ENCODE measurements around the gene NOTCH3. TPM values are rescaled to one million over a fixed set of nuclear protein-coding genes. Genes with fewer than 3 reads are reported as not detected.

The NOTCH3 gene
- total and polyA plus RNA-seq, 2 of the 8 experiments (the other 6 are each of a cell fraction or from before 2014, with no cell fraction given), result 37.5 to 107 TPM

DNA sequence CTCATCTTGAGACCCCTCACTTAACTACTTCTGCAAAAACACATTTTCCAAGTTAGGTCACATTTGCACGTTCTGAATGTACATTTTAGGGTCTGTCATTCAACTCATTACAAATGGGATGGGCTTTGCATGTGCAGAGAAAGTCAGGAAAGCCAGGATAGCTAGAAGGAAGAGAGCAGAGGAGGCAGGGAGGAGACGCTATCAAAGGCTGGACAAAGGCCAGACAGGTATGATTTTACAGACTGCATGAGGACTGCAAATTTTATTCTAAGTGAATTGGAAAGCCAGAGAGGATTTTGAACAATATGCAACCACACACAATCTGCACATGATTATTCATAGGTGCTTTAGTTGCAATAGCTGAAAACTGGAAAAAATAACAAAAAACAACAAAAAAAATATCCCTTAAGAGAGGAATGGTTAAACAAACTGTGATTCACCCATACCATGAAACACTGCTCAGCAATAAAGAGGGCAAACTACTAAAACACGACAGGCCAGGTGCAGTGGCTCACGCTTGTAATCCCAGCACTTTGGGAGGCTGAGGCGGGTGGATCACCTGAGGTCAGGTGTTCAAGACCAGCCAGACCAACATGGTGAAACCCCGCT is 72.5 kb downstream of the NOTCH3 start (continued):
- TF ChIP-seq, protein P1, sequence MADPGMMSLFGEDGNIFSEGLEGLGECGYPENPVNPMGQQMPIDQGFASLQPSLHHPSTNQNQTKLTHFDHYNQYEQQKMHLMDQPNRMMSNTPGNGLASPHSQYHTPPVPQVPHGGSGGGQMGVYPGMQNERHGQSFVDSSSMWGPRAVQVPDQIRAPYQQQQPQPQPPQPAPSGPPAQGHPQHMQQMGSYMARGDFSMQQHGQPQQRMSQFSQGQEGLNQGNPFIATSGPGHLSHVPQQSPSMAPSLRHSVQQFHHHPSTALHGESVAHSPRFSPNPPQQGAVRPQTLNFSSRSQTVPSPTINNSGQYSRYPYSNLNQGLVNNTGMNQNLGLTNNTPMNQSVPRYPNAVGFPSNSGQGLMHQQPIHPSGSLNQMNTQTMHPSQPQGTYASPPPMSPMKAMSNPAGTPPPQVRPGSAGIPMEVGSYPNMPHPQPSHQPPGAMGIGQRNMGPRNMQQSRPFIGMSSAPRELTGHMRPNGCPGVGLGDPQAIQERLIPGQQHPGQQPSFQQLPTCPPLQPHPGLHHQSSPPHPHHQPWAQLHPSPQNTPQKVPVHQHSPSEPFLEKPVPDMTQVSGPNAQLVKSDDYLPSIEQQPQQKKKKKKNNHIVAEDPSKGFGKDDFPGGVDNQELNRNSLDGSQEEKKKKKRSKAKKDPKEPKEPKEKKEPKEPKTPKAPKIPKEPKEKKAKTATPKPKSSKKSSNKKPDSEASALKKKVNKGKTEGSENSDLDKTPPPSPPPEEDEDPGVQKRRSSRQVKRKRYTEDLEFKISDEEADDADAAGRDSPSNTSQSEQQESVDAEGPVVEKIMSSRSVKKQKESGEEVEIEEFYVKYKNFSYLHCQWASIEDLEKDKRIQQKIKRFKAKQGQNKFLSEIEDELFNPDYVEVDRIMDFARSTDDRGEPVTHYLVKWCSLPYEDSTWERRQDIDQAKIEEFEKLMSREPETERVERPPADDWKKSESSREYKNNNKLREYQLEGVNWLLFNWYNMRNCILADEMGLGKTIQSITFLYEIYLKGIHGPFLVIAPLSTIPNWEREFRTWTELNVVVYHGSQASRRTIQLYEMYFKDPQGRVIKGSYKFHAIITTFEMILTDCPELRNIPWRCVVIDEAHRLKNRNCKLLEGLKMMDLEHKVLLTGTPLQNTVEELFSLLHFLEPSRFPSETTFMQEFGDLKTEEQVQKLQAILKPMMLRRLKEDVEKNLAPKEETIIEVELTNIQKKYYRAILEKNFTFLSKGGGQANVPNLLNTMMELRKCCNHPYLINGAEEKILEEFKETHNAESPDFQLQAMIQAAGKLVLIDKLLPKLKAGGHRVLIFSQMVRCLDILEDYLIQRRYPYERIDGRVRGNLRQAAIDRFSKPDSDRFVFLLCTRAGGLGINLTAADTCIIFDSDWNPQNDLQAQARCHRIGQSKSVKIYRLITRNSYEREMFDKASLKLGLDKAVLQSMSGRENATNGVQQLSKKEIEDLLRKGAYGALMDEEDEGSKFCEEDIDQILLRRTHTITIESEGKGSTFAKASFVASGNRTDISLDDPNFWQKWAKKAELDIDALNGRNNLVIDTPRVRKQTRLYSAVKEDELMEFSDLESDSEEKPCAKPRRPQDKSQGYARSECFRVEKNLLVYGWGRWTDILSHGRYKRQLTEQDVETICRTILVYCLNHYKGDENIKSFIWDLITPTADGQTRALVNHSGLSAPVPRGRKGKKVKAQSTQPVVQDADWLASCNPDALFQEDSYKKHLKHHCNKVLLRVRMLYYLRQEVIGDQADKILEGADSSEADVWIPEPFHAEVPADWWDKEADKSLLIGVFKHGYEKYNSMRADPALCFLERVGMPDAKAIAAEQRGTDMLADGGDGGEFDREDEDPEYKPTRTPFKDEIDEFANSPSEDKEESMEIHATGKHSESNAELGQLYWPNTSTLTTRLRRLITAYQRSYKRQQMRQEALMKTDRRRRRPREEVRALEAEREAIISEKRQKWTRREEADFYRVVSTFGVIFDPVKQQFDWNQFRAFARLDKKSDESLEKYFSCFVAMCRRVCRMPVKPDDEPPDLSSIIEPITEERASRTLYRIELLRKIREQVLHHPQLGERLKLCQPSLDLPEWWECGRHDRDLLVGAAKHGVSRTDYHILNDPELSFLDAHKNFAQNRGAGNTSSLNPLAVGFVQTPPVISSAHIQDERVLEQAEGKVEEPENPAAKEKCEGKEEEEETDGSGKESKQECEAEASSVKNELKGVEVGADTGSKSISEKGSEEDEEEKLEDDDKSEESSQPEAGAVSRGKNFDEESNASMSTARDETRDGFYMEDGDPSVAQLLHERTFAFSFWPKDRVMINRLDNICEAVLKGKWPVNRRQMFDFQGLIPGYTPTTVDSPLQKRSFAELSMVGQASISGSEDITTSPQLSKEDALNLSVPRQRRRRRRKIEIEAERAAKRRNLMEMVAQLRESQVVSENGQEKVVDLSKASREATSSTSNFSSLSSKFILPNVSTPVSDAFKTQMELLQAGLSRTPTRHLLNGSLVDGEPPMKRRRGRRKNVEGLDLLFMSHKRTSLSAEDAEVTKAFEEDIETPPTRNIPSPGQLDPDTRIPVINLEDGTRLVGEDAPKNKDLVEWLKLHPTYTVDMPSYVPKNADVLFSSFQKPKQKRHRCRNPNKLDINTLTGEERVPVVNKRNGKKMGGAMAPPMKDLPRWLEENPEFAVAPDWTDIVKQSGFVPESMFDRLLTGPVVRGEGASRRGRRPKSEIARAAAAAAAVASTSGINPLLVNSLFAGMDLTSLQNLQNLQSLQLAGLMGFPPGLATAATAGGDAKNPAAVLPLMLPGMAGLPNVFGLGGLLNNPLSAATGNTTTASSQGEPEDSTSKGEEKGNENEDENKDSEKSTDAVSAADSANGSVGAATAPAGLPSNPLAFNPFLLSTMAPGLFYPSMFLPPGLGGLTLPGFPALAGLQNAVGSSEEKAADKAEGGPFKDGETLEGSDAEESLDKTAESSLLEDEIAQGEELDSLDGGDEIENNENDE (IDR thresholded peaks at IDR 0.05; ENCODE audit: insufficient replicate concordance, low read length), result no peak
- TF ChIP-seq SP1 (IDR thresholded peaks at IDR 0.05; ENCODE audit: low read depth, low read length), result no peak
- TF ChIP-seq, protein P2, sequence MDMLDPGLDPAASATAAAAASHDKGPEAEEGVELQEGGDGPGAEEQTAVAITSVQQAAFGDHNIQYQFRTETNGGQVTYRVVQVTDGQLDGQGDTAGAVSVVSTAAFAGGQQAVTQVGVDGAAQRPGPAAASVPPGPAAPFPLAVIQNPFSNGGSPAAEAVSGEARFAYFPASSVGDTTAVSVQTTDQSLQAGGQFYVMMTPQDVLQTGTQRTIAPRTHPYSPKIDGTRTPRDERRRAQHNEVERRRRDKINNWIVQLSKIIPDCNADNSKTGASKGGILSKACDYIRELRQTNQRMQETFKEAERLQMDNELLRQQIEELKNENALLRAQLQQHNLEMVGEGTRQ (IDR thresholded peaks at IDR 0.05; ENCODE audit: low read length), result no peak
- no peak for TF ChIP-seq POLR2AphosphoS5 (IDR thresholded peaks at IDR 0.05; ENCODE audit: low read depth, low read length)
- no peak for TF ChIP-seq SP2 (IDR thresholded peaks at IDR 0.05; ENCODE audit: low read length)
- TF ChIP-seq, protein P3, sequence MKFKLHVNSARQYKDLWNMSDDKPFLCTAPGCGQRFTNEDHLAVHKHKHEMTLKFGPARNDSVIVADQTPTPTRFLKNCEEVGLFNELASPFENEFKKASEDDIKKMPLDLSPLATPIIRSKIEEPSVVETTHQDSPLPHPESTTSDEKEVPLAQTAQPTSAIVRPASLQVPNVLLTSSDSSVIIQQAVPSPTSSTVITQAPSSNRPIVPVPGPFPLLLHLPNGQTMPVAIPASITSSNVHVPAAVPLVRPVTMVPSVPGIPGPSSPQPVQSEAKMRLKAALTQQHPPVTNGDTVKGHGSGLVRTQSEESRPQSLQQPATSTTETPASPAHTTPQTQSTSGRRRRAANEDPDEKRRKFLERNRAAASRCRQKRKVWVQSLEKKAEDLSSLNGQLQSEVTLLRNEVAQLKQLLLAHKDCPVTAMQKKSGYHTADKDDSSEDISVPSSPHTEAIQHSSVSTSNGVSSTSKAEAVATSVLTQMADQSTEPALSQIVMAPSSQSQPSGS (IDR thresholded peaks at IDR 0.05; ENCODE audit: low read length), result no peak
- no peak for TF ChIP-seq CBX5 (IDR thresholded peaks at IDR 0.05; ENCODE audit: low read depth, low read length)
- no peak for TF ChIP-seq TEAD4 (IDR thresholded peaks at IDR 0.05; ENCODE audit: low read depth, low read length)
- no peak for TF ChIP-seq SP4 (IDR thresholded peaks at IDR 0.05; ENCODE audit: low read length)

Measured in H1 (cell line).